HG03565 (cell line): Measurements from ENCODE around the gene KRIT1.

Experiments used
- ATAC-seq: cut with Tn5 transposase; IDR thresholded peaks from one replicate; pipeline ENCODE4 v1.9.1; 2021; ENCODE audit warnings: mild to moderate bottlenecking, moderate library complexity; ENCODE audit not compliant: unreplicated experiment

The KRIT1 gene

DNA sequence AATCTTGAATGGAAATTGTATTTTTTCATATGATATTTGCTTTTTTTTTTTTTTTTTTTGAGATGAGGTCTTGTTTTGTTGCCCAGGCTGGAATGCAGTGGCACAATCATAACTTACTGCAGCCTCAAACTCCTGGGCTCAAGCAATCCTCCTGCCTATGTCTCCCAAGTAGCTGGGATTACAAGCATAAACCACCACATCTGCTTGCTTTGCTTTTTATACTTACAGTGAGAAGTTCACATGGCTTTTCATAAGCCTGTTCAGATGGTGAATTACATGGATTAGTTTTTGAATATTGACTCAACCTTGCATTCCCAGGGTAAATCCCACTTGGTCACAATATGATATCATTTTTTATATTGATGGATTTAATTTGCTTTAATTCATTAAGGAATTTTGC lies 88.7 kb downstream of the KRIT1 start:
- no peak for ATAC-seq

- no peak for ATAC-seq
These were observed 90.5 kb downstream of the KRIT1 start for GRCh38 chr7:92155108-92155739.

- ATAC-seq: no peak
These were observed 95.2 kb downstream of the KRIT1 start for GRCh38 chr7:92150450-92151017.

GRCh38 chr7:92149736-92150239 lies 95.9 kb downstream of the KRIT1 start:
- no peak for ATAC-seq
